DND-41 (cell line): ENCODE results near the gene CHRM5.

Source experiments
- ATAC-seq: fragments of 200-7000 bp; cut with Tn5 transposase; 3 replicates; pipeline ENCODE4 v1.9.1; 2021; ENCODE audit warnings: low read depth; ENCODE audit not compliant: insufficient read depth
- DNase-seq: peaks from one replicate; pipeline ENCODE4 v3.0.0-alpha.2; 2020
- H2AFZ ChIP-seq: 2 replicates; pipeline ENCODE4 v1.6.0; 2012; ENCODE audit warnings: low read depth, low read length
- H3K27ac ChIP-seq: 2 replicates; pipeline ENCODE4 v1.5.1; 2012; ENCODE audit warnings: low read length, inconsistent platforms
- H3K27me3 ChIP-seq: fragments of 200-600 bp; sonication (generic); 2 replicates; pipeline ENCODE4 v1.6.0; 2012; ENCODE audit warnings: low read length, mild to moderate bottlenecking, inconsistent platforms; ENCODE audit not compliant: insufficient read depth, poor library complexity
- H3K36me3 ChIP-seq: 2 replicates; pipeline ENCODE4 v1.5.1; 2012; ENCODE audit warnings: low read length, inconsistent platforms; ENCODE audit not compliant: insufficient read depth
- H3K4me1 ChIP-seq: 2 replicates; pipeline ENCODE4 v1.5.1; 2012; ENCODE audit warnings: mild to moderate bottlenecking, low read length; ENCODE audit not compliant: insufficient read depth
- H3K4me2 ChIP-seq: 2 replicates; pipeline ENCODE4 v1.6.0; 2012; ENCODE audit warnings: mild to moderate bottlenecking, moderate library complexity, low read length, inconsistent platforms; ENCODE audit not compliant: insufficient read depth
- H3K4me3 ChIP-seq, 2 experiments: fragments of 200-600 bp in 1 of 2; shearing (Covaris generic) in 1 of 2; 2 replicates each; pipeline ENCODE4 v1.5.1; 2012 to 2016; ENCODE audit warnings: inconsistent platforms in 2 of 2, low read length in 2 of 2, mild to moderate bottlenecking in 2 of 2, low read depth in 1 of 2, moderate library complexity in 1 of 2
- H3K79me2 ChIP-seq: 2 replicates; pipeline ENCODE4 v1.6.0; 2012; ENCODE audit warnings: low read length, inconsistent platforms; ENCODE audit not compliant: insufficient read depth
- H3K9ac ChIP-seq: 2 replicates; pipeline ENCODE4 v1.6.0; 2012; ENCODE audit warnings: low read depth, mild to moderate bottlenecking, inconsistent platforms, low read length, moderate library complexity
- H3K9me3 ChIP-seq: 2 replicates; pipeline ENCODE4 v1.5.1; 2012; ENCODE audit warnings: low read length, moderate library complexity, mild to moderate bottlenecking, inconsistent platforms; ENCODE audit not compliant: insufficient read depth, severe bottlenecking
- H4K20me1 ChIP-seq: 2 replicates; pipeline ENCODE4 v1.6.0; 2012; ENCODE audit warnings: low read length; ENCODE audit not compliant: insufficient read depth
- EZH2 ChIP-seq: IDR thresholded peaks from 3 replicates; pipeline ENCODE4 v1.6.1; 2012; ENCODE audit warnings: borderline replicate concordance, low read depth, mild to moderate bottlenecking, moderate library complexity, low read length, inconsistent platforms; ENCODE audit not compliant: severe bottlenecking
- TF ChIP-seq, protein P1 (sequence below): IDR thresholded peaks from 2 replicates; pipeline ENCODE4 v1.5.1; 2012; ENCODE audit warnings: borderline replicate concordance, low read length, moderate library complexity, mild to moderate bottlenecking; ENCODE audit not compliant: poor library complexity, severe bottlenecking; ENCODE audit errors: extremely low read depth

CHRM5 gene

DNA sequence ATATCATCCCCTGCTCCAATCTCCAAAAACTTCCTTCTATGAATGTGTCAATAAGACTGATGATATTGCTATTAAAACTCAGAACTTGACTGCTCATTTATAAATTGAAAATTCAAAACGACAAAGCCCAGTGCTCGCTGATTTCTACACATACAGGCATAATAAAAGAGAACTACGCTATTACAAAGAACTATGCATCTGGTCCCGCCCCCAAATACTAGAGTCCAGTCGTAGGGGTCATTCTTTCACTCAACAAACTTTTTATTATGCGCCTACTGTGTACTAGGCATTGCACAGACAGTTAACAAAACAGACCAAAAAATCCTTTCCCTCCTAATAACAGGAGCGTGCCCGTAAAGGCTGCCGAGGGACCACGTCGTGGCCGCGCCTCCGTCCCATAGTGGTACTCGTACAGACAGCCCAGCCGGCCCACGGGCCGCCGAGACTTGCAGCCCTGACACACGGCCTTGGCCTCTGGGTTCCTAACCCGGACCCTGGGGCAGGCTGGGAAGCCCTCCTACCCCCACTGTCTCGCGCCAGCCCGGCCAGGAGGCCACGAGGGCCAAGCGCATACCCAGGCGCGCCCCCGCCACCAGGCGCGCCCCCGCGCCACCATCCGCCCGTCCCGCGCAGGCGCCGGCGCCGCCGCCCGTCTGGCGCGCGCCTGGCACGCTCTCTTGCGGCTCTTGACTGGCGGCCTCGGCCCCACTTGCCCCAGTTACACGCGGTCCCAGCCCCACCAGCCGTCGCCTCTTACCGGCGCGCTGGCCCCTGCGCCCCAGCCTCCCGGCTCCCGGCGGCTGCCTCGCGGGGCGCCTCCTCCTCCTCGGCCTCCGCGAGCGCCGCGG is 70.0 kb downstream of the CHRM5 start:
- H3K4me2 ChIP-seq: peak overlapping the region; percentile 69
- no peak for TF ChIP-seq EZH2
- TF ChIP-seq, protein P1, sequence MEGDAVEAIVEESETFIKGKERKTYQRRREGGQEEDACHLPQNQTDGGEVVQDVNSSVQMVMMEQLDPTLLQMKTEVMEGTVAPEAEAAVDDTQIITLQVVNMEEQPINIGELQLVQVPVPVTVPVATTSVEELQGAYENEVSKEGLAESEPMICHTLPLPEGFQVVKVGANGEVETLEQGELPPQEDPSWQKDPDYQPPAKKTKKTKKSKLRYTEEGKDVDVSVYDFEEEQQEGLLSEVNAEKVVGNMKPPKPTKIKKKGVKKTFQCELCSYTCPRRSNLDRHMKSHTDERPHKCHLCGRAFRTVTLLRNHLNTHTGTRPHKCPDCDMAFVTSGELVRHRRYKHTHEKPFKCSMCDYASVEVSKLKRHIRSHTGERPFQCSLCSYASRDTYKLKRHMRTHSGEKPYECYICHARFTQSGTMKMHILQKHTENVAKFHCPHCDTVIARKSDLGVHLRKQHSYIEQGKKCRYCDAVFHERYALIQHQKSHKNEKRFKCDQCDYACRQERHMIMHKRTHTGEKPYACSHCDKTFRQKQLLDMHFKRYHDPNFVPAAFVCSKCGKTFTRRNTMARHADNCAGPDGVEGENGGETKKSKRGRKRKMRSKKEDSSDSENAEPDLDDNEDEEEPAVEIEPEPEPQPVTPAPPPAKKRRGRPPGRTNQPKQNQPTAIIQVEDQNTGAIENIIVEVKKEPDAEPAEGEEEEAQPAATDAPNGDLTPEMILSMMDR: no peak
- ATAC-seq (peak; percentile 79), DNase-seq (peak; percentile 73)
- H4K20me1 ChIP-seq: no peaks in the 10 kb centered on the region
- peak overlapping the region; percentile 97 for H2AFZ ChIP-seq
- H3K9ac ChIP-seq: peak overlapping the region; percentile 74
- no peaks in the 10 kb centered on the region for H3K79me2 ChIP-seq
- peak overlapping the region; percentile 87 for H3K27ac ChIP-seq
- H3K9me3 ChIP-seq: no peaks in the 10 kb centered on the region
- no peaks in the 10 kb centered on the region for H3K27me3 ChIP-seq
- H3K4me3 ChIP-seq: peak overlapping the region; percentile 59 to 88; a peak in 3 of 4 replicates
- no peaks in the 10 kb centered on the region for H3K36me3 ChIP-seq
- peaks cover 21% of the 10 kb centered on the region for H3K4me1 ChIP-seq

DNA sequence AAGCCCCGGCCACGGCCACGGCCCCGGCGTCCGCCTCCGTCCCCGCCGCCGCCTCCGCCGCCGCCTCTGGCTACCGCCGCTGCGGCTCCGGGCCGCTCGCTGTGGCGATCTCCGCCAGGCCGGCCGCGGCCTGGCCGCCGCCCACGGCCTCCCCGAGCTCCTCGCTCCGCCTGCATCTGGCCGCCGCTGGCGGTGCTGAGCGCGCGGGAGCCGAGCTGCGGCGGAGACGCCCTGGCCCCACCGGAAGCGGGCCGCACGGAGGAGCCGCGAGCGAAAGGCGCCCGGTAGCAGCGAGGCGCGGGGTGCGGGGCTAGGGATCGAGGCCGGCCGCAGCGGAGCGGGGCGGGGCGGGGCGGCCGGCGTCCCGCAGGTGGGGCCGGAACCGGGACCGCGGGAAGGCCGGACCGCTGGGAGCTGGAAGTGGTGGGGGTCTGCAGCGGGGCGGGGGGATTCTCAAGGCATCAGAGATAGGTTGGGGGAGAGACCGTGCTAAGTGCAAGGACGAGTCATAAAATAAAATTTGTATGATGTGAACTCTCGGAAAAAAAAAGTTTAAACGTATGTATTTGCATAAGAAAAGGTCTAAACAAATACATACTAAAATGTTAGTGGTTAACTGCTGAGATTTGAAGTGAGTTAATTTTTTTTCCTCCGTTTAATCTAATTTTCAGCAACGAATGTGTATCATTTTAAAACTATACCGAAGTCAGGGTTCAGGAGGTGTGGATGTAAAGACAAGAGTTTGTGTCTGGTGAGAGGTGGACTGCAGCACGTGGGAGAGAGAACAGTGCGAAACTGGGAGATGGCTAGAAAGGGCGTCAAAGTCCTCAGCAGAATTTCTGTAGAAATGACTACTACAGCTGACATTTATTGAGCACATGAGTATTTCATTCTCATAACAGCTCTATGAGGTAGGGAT is 70.8 kb downstream of the CHRM5 start, which contains the start of gene AVEN:
Gene AVEN (minus strand): TSS at position 334 of the 919 bp plus-strand sequence. CDS start 158 bp downstream, at position 176.
- no peaks in the 10 kb centered on the region for H3K9me3 ChIP-seq
- ATAC-seq: peak; percentile 78
- H3K4me3 ChIP-seq: peak within 1 kb of the TSS; percentile 59 to 88; a peak in 3 of 4 replicates
- H4K20me1 ChIP-seq: no peaks in the 10 kb centered on the region
- H3K4me1 ChIP-seq: peaks cover 21% of the 10 kb centered on the region
- H3K4me2 ChIP-seq: peak within 1 kb of the TSS; percentile 69
- peak within 1 kb of the TSS; percentile 74 for H3K9ac ChIP-seq
- peak within 1 kb of the TSS; percentile 87 for H3K27ac ChIP-seq
- H2AFZ ChIP-seq: peak within 1 kb of the TSS; percentile 97
- DNase-seq: peak; percentile 59
- H3K79me2 ChIP-seq: no peaks in the 10 kb centered on the region
- TF ChIP-seq, protein P1: no peak
- TF ChIP-seq EZH2: no peak
- no peaks in the 10 kb centered on the region for H3K27me3 ChIP-seq
- H3K36me3 ChIP-seq: no peaks in the 10 kb centered on the region

DNA sequence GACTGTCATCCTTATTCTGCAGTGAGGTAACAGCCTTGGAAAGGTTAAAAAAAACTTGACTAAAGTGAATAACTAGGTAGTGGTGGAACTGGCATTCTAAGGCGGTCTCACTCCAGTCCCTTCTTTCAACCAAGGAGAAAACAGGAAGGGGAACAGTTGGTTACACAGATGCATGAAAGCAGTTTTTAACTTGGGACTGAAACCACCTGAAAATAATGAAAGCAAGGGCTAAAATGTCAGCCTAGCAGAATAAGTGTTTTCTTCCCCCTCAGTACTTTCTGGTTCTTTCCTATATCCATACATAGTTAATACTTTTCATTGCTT is 71.5 kb downstream of the CHRM5 start:
- H3K27ac ChIP-seq: peak overlapping the region; percentile 7
- no peak for ATAC-seq
- TF ChIP-seq, protein P1: no peak
- no peak for TF ChIP-seq EZH2

More for the DNA sequence above, 71.5 kb downstream of the CHRM5 start:
- no peaks in the 10 kb centered on the region for H3K79me2 ChIP-seq
- peak overlapping the region; percentile 69 for H3K4me2 ChIP-seq
- peak overlapping the region; percentile 97 for H2AFZ ChIP-seq
- peak overlapping the region; percentile 74; the same call in 1 of the 2 replicates for H3K9ac ChIP-seq
- H3K9me3 ChIP-seq: no peaks in the 10 kb centered on the region
- H3K36me3 ChIP-seq: no peaks in the 10 kb centered on the region
- peak overlapping the region in 1 of 2 experiments; percentile 88; a peak in 2 of 4 replicates for H3K4me3 ChIP-seq
- no peaks in the 10 kb centered on the region for H3K27me3 ChIP-seq
- peaks cover 21% of the 10 kb centered on the region for H3K4me1 ChIP-seq
- no peaks in the 10 kb centered on the region for H4K20me1 ChIP-seq
- DNase-seq: no peak
